ENCODE data around the gene PCDH9. TPM values are rescaled to one million over a fixed set of nuclear protein-coding genes. Genes with fewer than 3 reads are reported as not detected.

The PCDH9 gene
- total RNA-seq, 2 donors from 2014 or later: 0.95 to 1.8 TPM

GRCh38 chr13:66994517-66995202, 235.5 kb downstream of the PCDH9 start:
- Histone ChIP-seq H3K4me1 (ENCODE audit: control insufficient read depth, insufficient read depth, low read length) (no peaks in the 10 kb centered on the region), H3K9ac (ENCODE audit: extremely low read depth, low read length, poor library complexity, severe bottlenecking) (no peak overlapping the region), H3K4me3 (ENCODE audit: low read length) (no peak overlapping the region), H3K9me3 (ENCODE audit: control insufficient read depth, low read length) (no peaks in the 10 kb centered on the region), H3K27ac (ENCODE audit: low read depth, low read length) (no peak overlapping the region), H3K36me3 (ENCODE audit: control insufficient read depth, insufficient read depth, low read length) (no peaks in the 10 kb centered on the region), H3K27me3 (ENCODE audit: control insufficient read depth, insufficient read depth, low read length, poor library complexity, severe bottlenecking) (no peaks in the 10 kb centered on the region)
- no peak overlapping the region for H3K27ac Mint-ChIP-seq
- WGBS, 2 experiments (ENCODE audit: insufficient coverage in 1 of 2, insufficient read length in 1 of 2): 87 to 88% methylated on average over 5 to 8 of the region's 9 CpGs
- no peak overlapping the region for H3K4me3 Mint-ChIP-seq
- no peaks in the 10 kb centered on the region for H3K27me3 Mint-ChIP-seq (ENCODE audit: insufficient read depth)
- peaks cover 5% of the 10 kb centered on the region for H3K4me1 Mint-ChIP-seq
- DNase-seq: no peak
- TF ChIP-seq CTCF (conservative IDR thresholded peaks at IDR 0.05): no peak
- H3K9me3 Mint-ChIP-seq: no peaks in the 10 kb centered on the region
- no peaks in the 10 kb centered on the region for H3K36me3 Mint-ChIP-seq (ENCODE audit: low read depth)

GRCh38 chr13:66994097-66994496, 236.0 kb downstream of the PCDH9 start:
- H3K9me3 ChIP-seq (ENCODE audit: control insufficient read depth, low read length): no peaks in the 10 kb centered on the region
- no peaks in the 10 kb centered on the region for H3K36me3 ChIP-seq (ENCODE audit: control insufficient read depth, insufficient read depth, low read length)
- Mint-ChIP-seq H3K27ac (no peak overlapping the region), H3K27me3 (ENCODE audit: insufficient read depth) (no peaks in the 10 kb centered on the region), H3K4me1 (peaks cover 5% of the 10 kb centered on the region), H3K36me3 (ENCODE audit: low read depth) (no peaks in the 10 kb centered on the region), H3K4me3 (peak overlapping the region; percentile 40), H3K9me3 (no peaks in the 10 kb centered on the region)
- no peak overlapping the region for H3K9ac ChIP-seq (ENCODE audit: extremely low read depth, low read length, poor library complexity, severe bottlenecking)
- no peak overlapping the region for H3K27ac ChIP-seq (ENCODE audit: low read depth, low read length)
- WGBS, 2 experiments (ENCODE audit: insufficient coverage in 1 of 2, insufficient read length in 1 of 2): 19 to 28% methylated on average over 5 to 13 of the region's 13 CpGs
- no peaks in the 10 kb centered on the region for H3K27me3 ChIP-seq (ENCODE audit: control insufficient read depth, insufficient read depth, low read length, poor library complexity, severe bottlenecking)
- H3K4me3 ChIP-seq (ENCODE audit: low read length): peak overlapping the region; percentile 32
- H3K4me1 ChIP-seq (ENCODE audit: control insufficient read depth, insufficient read depth, low read length): no peaks in the 10 kb centered on the region
- peak; percentile 95 for DNase-seq
- TF ChIP-seq CTCF (conservative IDR thresholded peaks at IDR 0.05): peak; percentile 86

DNA sequence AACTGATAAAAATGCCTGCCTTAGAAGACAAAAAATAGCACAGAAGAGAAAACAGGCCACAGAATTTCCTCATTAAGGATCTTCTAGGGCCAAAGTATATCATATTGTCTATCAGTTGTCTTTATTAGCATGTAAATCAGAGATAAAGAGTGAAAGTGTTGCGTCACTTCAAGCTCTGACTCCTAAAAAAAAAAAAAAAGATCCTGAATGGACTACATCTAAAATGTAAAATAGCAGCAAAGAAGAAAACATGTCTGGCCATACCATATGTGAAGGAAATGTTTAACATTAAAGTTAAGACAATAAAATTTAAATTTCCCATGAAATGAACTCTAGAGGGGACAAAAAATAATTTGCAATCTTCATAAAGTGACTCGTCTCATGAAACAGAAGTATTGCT, 237.4 kb downstream of the PCDH9 start:
- H3K9me3 Mint-ChIP-seq: no peaks in the 10 kb centered on the region
- no peaks in the 10 kb centered on the region for H3K36me3 Mint-ChIP-seq (ENCODE audit: low read depth)
- no peaks in the 10 kb centered on the region for H3K9me3 ChIP-seq (ENCODE audit: control insufficient read depth, low read length)
- H3K4me1 Mint-ChIP-seq: peaks cover 5% of the 10 kb centered on the region
- H3K4me1 ChIP-seq (ENCODE audit: control insufficient read depth, insufficient read depth, low read length): no peaks in the 10 kb centered on the region
- H3K27ac ChIP-seq (ENCODE audit: low read depth, low read length): no peak overlapping the region
- no peaks in the 10 kb centered on the region for H3K27me3 ChIP-seq (ENCODE audit: control insufficient read depth, insufficient read depth, low read length, poor library complexity, severe bottlenecking)
- no peaks in the 10 kb centered on the region for H3K36me3 ChIP-seq (ENCODE audit: control insufficient read depth, insufficient read depth, low read length)
- no peak overlapping the region for H3K27ac Mint-ChIP-seq
- H3K27me3 Mint-ChIP-seq (ENCODE audit: insufficient read depth): no peaks in the 10 kb centered on the region
- DNase-seq: no peak
- H3K4me3 Mint-ChIP-seq: no peak overlapping the region
- no peak overlapping the region for H3K4me3 ChIP-seq (ENCODE audit: low read length)
- WGBS, 2 experiments (ENCODE audit: insufficient coverage in 1 of 2, insufficient read length in 1 of 2): 83 to 100% methylated on average over 1 to 2 of the region's 2 CpGs
- no peak for TF ChIP-seq CTCF (conservative IDR thresholded peaks at IDR 0.05)
- no peak overlapping the region for H3K9ac ChIP-seq (ENCODE audit: extremely low read depth, low read length, poor library complexity, severe bottlenecking)
